ENCODE results near the gene PLEKHM1.
"Not testable (repeated sequence)": the region's sequence is repeated elsewhere in the genome, so short reads cannot be mapped to it uniquely, and the experiment has no call there.

Gene PLEKHM1

GRCh38 chr17:45441526-45442310 lies 48.8 kb downstream of the PLEKHM1 start:
- DNase-seq (ENCODE audit: low spot score): no peak

DNA sequence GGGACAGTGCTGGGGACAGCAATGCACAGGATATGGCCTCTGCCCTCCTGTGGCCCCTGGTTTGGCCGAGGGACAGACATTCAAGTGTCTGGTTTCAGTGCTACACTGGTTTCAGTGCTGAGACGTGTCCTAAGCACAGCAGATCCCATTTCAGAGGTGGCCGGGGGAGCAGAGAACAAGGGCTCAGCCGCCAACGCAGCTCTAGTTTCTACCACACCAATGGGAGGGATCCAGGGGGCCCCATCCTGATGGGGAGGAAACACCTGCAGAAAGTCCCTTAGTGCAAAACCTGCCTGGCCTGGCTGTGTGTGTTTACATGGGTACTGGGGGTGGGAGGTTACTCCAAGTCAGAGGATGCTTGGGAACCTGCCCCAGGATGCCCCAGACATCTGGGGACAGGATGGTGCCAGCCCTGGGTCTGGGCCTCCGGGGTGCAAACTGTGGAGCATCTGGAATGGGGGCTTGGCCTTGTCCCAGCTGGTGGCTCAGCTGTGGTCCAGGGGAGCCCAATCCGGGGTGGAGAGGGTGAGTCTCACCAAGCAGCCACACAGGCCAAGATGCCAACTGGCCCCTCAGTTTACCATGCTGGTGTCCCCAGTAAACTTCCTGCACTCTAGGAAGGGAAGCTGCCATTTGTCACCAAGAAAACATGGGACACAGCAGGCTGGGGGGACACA lies 49.5 kb downstream of the PLEKHM1 start:
- DNase-seq (ENCODE audit: low spot score): not testable (repeated sequence)

DNA sequence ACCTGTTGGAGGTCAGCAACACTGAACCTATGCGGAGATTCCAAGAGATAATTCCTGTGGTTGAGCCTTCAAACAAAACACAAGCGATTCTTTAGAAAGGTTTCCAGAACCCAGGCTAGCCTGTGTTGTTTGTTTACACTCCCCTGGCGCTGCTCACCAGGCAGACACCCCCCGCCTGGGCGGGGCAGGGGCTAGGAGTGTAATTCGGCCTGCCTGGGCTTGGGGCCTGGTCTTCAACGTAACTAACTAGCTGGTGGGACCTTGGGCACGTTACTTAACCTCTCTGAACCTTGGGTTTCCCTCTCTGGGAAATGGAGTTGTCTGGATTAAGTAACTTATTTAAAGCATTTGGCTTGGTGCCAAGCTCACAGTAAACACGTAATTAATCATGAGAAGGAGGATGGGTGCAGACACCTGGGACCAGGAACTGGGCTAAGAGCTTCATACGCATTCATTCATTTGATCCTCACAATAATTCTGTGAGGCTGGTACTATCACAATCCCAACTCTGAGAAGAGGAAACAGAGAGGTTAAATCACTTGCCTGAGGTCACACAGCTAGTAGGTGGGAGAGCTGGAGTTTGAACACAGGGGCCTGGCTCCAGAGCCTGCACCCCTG lies 50.3 kb downstream of the PLEKHM1 start:
- DNase-seq (ENCODE audit: low spot score): no peak

- DNase-seq (ENCODE audit: low spot score): no peak
Observed at GRCh38 chr17:45438931-45439610, 51.5 kb downstream of the PLEKHM1 start.

GRCh38 chr17:45437465-45438283 lies 52.8 kb downstream of the PLEKHM1 start:
- DNase-seq (ENCODE audit: low spot score): no peak

- DNase-seq (ENCODE audit: low spot score): no peak
Observed at GRCh38 chr17:45436625-45437464, 53.7 kb downstream of the PLEKHM1 start.

DNA sequence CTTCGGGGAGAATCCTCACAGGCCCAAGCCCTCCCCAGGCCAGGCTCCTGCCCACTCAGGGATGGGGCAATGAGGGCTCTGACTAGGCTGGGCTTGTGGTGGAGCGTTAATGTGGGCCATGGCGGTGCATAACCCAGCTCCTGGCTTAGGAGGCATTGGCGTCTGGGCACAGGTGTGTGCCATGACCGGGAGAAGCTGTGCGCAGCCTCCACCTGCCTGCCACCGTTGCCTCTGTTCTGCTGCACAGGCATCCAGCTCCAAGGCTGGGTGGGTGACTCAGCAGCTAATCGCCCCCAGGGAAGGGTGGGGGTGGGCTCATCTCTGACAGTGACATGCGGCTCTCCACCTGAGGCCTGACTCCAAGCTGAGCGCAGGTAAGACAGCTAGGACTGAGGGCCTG lies 54.4 kb downstream of the PLEKHM1 start:
- no peak for DNase-seq (ENCODE audit: low spot score)

DNA sequence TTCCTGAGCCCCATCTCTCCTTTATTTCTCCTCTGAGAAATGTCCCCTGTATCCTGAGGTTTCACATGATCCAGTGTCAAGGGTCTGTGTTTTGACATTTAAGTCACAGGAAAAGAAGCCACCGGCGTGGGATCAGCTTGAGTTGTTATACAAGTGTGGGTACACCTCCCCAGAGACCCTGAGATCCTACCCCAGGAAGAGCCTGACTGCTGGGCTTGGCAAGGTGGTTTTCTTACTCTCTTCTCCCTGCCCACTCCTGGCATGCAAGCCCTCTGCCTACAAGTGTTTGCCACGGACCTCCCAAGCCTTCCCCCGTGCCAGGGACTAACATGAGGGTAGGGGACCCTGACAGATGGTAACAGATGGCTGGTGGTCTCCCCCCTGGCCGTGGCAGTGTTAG lies 55.0 kb downstream of the PLEKHM1 start:
- DNase-seq (ENCODE audit: low spot score): no peak

GRCh38 chr17:45433159-45433535 lies 57.4 kb downstream of the PLEKHM1 start:
- no peak for DNase-seq (ENCODE audit: low spot score)

DNA sequence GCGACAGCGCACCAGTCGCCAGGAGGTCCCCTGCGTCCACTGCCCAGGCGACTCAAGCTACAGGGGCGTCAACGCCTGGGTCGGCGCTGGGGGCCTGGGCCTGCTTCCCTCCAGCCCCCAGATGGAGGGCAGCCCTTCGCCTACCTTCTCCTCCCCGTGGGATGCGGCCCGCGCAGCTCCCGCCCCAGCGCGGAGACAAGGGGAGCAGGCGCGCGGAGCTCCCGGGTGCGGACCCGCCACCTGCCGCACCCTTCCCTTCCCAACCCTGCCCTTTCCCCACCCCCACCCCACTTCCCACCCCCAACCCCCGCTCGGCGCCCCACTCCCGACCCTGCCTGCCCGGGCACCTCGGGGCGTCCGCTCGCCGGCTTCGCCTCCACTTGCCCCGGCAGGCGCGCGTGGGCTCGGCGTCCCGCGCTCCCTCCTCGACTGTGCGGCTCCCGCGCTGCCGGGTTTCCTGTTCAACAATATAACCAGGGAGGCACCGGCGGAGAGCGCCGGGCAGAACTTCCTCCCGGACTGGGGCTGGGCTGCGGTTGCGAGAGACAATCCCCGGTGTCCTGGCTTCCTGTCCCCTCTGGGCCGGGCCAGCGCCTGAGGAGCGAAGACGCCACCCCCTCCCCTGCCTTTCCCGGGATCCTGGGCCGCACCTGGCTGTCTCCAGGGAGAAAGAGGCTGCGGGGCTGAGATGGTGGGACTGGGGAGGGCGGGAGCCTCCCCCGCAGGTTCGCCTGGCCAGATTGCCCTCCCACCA lies 57.9 kb downstream of the PLEKHM1 start, which contains the start of gene ARHGAP27:
ARHGAP27 (minus strand) TSS at position 466 of the 754 bp plus-strand sequence. CDS start 2,591 bp downstream, outside the sequence.
- DNase-seq (ENCODE audit: low spot score): peak; percentile 42

- peak; percentile 67 for DNase-seq (ENCODE audit: low spot score)
Observed at GRCh38 chr17:45431531-45432404, 58.8 kb downstream of the PLEKHM1 start.

DNA sequence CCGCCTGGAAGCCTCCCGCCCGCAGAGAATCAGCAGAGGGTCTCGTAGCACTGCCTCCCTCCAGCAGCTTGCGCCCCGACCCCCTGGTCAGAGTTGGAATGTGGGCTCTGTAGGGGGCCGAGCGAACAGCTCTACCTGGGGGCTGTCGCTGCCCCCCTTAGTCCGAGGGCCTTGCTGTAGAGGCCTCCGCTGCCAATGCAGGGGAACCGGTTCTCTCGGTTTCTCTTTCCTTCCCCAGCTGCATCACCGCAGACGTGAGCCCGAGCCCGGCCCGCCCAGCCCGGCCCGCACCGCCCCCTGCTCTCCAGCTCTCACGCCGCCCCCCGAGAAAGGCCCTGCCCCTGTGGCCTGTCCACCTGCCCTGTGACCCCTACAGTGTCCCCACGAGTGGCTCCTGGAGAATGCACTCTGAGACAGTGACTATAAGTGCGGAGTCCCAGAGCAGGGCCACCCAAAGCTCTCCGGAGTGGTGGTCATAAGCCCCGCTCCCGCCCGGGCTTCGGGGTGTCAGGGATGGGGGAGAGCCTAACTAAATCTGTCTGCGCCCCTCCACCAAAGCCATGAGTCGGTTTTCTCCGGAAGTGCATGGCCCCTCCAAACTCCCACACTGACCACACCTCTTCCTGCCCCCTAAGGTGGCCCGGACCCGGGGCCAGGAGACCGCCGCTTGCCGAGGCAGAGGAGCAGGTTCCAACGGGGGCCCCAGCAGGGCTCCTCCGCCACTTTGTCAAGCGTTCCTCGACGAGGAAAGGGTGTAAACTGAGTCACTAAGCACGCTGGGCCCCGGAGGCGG lies 59.6 kb downstream of the PLEKHM1 start:
- no peak for DNase-seq (ENCODE audit: low spot score)

DNA sequence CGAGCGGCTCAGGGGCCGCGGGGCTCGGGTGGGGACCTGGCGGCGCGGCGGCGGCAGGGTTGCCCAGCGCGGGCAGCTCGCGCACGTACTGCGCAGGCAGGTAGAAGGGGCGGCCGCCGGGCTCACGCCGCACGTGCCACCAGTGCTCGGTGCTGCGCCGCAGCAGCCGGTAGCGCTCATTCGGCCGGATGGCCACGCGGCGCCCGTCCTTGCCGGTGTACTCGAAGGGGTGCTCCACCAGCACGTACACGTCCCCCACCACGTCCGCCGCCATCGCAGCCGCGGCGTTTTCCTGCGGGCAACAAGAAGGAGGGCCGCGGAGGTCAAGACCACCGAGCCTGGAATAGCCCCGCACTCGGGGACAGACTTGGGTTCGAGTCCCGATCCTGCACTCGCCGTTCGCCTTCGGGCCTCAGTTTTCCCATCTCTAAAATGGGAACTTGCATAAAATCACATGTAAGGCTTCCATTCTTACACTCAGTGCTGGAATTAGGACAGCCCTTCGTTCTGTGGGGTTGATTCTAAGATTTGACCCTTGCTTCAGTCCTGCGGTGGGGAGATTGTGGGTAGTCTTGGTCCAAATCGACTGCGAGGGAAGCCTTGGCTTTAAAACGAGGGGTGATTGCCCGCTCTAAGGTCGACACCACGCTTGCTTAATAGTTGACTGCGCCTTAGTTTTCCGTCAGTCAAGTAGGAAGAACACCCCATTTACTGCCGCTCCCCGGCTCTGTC lies 60.3 kb downstream of the PLEKHM1 start:
- no peak for DNase-seq (ENCODE audit: low spot score)

- DNase-seq (ENCODE audit: low spot score): no peak
Observed at GRCh38 chr17:45429339-45430005, 61.0 kb downstream of the PLEKHM1 start.

- DNase-seq (ENCODE audit: low spot score): no peak
Observed at GRCh38 chr17:45428931-45429338, 61.6 kb downstream of the PLEKHM1 start.

GRCh38 chr17:45428050-45428617 lies 62.4 kb downstream of the PLEKHM1 start:
- DNase-seq (ENCODE audit: low spot score): peak; percentile 80
